ENCODE measurements around the gene VPS37B.

DNA sequence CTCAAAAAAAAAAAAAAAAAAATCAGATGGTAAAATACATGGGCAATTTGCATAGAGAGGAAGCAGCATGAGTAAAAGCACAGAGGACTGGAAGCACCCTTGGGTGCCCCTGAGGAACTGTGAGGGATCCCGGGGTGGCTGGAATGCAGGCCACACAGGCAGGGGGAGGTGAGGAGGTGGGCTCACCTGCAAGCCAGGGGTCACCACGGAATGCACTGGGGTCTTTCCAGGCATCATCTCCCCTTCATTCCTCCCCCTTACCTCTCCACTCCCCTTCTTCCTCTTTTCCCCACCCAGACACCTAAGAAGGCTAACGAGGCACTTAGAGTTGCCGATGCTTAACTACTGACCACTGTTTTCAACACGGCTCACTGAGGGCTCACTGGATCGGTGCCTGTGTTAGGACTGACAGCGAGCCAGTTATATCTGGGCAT is 75.1 kb downstream of the VPS37B start:
- TF ChIP-seq, protein P1, sequence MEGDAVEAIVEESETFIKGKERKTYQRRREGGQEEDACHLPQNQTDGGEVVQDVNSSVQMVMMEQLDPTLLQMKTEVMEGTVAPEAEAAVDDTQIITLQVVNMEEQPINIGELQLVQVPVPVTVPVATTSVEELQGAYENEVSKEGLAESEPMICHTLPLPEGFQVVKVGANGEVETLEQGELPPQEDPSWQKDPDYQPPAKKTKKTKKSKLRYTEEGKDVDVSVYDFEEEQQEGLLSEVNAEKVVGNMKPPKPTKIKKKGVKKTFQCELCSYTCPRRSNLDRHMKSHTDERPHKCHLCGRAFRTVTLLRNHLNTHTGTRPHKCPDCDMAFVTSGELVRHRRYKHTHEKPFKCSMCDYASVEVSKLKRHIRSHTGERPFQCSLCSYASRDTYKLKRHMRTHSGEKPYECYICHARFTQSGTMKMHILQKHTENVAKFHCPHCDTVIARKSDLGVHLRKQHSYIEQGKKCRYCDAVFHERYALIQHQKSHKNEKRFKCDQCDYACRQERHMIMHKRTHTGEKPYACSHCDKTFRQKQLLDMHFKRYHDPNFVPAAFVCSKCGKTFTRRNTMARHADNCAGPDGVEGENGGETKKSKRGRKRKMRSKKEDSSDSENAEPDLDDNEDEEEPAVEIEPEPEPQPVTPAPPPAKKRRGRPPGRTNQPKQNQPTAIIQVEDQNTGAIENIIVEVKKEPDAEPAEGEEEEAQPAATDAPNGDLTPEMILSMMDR (conservative IDR thresholded peaks at IDR 0.05 in 1 of 2, IDR thresholded peaks at IDR 0.05 in 1 of 2; ENCODE audit: low read depth in 1 of 2, low read length in 2 of 2), result no peak
- no peak for TF ChIP-seq EZH2 (IDR thresholded peaks at IDR 0.05; ENCODE audit: low read length, missing control alignments)
